ENCODE data around the gene SPSB4.
"Not testable (repeated sequence)": the region's sequence is repeated elsewhere in the genome, so short reads cannot be mapped to it uniquely, and the experiment has no call there.

SPSB4 gene

DNA sequence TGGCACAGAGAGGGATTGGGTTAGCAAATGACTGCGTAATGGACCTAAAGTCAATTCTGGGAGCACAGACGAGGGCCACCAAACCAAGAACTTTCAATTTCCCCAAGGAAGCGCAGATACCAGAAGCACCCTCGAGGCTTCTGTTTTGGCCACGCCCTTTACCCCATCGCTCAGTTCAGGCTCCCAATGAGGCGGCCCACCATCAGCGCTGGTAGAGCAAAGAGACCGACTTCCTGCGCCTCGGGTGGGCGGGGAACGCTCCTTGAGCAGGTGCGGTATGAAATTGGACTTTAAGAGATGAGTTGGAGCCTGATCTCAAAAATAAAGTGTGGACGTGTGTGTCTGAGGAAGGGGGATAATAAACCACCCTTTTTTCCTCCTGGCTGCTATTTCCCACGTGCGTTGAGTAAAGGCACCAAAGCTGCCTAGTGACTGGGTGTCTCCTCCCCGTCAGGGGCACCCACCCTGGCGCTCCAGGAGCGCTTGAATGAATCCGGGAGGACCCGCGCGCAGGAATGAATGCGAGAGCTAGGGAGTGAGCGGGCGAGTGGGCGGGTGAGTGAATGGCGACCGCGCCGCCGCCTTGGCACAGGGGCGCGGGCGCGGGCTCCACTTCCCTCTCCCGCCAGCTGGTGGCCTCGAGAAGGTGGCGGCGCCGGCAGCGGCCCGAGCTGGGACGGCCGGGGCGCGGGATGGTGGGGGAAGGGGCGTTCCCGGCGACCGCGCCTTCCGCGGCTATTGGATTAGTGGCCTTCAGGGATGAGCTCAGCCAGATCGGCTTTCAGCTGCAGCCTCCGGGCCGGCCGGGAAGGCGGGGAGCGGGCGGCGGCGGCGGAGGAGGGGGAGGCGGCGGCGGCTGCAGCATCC, at the start of gene SPSB4:
Gene SPSB4 (plus strand): TSS at position 772 of the 867 bp plus-strand sequence. CDS start 14,758 bp downstream, outside the sequence.
- DNase-seq = no peak

DNA sequence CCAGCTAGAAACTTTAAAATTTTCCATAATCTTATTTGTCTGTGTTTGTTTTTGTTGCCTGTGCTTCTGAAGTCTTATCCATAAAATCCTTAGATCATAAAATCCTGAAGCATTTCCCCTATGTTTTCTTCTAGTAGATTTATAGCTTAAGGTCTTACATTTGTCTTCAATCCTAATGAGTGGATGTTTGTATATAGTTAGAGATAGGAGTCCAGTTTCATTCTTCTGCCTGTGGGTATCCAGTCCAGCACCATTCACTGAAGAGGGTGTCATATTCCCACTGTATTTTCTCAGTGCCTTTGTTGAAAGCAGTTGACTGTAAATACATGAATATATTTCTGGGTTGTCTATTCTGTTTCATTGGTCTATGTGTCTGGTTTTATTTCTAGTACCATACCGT, 44.8 kb upstream of the SPSB4 start:
- no peak for DNase-seq

DNA sequence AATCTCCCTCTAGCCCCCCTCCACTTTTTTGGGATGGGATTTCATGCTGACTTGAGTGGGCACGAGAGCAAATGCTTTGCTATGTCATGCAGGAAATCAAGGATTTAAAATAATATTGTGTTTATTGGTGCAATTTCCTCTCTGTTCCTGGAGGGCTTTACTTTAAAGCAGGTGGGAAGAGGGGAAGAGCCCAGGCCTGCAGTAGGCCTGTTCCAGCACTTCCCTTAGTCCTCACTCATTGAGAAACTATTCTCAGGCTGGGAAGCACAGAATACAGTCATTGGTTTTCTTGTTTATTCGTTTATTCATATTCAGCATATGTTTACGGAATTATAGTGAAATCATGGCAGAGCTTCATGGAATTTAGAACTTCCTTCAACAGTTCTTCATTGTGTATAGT, 41.7 kb upstream of the SPSB4 start:
- DNase-seq = no peak

DNA sequence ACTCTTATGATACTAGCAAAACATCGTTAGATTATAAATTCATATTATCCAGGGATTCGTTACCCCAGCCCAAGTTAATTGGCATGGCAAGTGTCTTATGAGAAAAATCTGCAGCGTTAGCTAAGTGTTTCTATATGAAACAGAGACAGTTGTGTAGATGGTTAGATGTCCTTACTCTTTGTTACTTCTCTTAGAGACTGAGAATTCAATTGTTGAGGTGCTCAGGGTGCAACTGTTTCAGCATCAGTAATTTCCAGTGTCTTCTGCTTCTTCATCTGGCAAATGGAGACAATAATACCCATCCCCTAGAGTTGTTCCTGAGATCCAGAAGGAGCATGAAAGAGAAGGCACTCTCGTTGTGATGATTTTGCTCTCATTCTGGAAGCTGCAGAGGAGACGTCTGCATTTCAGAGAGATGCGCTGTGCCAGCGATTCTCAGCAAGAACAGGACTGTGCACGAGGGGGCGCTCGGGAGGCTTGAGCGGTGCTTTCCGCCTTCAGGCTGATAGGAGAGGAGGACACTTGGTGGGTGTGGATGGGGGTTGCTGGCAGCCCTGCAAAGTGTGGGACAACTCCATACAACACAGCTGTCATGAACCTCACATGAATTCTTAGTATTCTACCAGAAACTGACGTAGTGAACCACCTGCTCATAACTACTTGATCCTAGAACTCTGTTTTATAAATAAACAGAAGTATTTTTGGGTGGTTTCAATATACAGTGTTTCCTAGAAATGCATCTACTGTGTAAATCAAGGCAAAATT, 39.7 kb upstream of the SPSB4 start:
- no peak for DNase-seq

DNA sequence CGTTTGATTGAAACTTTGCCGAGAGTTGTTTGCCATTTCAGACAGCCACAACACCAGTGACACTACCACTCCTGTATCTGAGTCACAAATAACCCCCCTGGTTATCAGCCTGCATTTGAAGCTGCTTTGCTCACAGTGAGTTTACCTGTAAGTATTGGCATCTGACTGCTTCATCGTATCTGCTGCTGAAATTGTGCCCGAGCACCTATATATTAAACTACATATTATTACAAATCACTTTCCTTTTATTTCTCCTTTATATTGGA, 39.2 kb upstream of the SPSB4 start:
- DNase-seq = no peak

DNA sequence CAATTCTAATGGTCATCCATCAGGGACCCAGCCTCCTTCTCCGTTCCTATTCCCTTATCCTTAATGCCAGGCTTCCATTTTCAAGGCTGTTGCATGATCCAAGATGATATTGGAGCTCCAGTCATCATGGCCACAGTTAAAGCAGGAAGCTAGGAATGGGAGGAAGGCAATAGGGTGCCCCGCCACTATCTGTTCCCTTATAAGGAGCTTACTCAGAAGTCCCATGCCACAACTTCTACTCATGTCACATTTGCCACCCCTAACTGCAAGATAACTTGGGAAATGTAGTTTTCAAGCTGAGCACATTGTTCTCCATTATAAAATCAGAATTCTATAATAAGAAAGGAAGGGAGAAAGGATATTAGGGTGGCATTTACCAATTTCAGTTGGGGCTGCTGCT, 38.6 kb upstream of the SPSB4 start:
- DNase-seq = no peak

DNA sequence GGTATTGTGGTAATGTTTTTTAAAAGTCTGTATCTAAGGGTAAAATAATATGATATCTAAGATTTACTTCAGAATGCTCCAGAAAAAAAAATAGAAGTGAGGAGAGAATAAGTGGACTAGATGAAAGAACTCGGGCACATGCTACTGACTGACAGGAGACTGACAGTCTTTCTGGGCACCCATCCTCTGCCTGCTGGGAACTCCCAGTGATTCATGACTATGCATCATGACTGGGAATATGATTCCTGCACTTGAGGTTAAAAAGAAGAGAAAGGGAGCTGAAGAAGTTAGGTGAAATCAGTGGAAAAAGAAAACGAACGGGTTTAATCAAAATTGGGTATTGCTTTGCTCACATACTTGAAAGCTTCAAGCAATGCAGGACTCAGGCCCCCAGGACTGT, 35.7 kb upstream of the SPSB4 start:
- DNase-seq = no peak

DNA sequence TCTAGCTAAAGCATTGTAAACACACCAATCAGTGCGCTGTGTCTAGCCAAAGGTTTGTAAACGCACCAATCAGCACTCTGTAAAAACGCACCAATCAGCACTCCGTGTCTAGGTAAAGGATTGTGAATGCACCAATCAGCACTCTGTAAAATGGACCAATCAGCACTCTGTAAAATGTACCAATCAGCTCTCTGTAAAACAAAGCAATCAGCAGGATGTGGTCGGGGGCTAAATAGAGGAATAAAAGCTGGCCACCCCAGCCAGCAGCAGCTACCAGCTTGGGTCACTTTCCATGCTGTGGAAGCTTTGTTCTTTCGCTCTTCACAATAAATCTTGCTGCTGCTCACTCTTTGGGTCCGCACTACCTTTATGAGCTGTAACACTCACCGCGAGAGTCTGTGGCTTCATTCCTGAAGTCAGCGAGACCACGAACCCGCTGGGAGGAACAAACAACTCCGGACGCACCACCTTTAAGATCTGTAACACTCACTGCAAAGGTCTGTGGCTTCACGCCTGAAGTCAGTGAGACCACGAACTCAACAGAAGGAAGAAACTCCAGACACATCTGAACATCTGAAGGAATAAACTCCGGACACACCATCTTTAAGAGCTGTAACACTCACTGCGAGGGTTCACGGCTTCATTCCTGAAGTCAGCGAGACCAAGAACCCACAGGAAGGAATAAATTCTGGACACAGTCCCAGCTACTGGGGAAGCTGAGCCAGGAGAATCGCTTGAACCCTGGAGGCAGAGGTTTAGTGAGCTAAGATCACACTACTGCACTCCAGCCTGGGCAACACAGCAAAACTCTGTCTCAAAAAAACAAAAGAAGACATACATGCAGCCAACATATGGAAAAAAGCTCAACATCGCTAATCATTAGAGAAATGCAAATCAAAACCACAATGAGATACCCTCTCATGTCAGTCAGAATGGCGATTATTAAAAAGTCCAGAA, 33.5 kb upstream of the SPSB4 start:
- not testable (repeated sequence) for DNase-seq

DNA sequence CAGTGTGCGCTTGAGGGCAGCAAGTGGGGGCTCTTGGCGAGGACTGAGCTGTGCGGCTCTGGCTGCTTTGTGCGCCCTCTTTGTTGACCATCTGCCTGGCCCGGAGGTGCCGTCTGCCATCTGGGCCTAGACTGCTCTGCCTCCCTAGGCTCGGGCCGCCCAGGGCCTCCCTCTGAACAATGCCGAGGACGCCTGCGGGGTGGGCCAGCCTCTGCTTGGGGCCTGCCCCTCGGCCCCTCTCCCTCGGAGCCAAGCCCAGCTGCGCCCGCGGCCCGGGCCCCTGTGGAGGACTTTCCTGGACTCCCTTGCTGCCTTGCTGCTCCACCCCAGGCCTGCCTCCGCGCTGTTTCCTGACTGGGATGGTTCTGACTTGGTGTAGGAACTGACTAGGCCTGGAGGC, 31.9 kb upstream of the SPSB4 start:
- no peak for DNase-seq

DNA sequence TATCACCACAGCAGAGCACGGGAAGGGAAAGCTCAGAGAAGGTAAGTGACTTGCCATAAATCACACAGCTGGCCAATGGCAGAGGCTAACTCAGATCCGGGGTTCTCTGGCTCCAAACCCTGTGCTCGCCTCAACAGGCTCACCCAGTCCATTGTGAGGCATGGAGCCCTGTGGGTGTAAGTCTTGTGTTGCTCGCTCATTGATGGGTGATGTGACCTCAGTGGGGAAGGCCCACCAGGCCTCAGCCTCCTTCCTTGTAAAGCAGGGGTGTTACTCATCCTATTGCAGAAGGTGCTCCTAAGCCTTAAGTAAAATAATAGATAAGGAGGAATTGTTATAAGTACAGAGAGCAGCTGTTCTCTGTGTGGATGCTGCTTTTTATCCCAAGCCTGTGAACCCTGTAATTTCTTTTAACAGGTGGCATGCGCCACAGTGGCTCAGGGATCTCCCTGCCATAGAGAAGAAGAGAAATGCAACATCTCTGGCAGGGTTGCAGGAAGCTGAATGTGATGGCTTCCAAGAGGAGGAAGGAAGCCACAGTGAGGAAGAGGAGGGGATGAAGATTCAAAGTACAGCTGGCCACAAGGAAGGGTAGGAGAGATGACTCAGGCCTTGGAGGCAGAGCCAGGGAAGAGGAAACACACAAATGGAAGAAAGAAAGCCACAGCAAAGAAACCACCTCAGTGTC, 30.9 kb upstream of the SPSB4 start:
- no peak for DNase-seq

DNA sequence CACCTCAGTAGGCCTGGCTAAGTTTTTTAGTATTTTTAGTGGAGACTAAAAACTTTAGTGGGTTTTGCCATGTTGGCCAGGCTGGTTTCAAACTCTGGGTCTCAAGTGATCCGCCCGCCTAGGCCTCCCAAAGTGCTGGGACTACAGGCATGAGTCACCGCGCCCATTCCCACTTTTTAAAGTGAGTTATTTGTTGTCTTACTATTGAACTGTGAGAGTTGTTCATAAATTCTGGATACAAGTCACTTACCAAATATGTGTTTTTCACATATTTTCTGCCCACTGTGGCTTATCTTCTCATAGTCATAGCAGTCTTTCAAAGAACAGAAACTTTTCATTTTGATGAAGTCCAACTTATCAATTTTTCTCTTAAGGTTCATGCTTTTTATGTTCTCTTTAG, 29.9 kb upstream of the SPSB4 start:
- no peak for DNase-seq

DNA sequence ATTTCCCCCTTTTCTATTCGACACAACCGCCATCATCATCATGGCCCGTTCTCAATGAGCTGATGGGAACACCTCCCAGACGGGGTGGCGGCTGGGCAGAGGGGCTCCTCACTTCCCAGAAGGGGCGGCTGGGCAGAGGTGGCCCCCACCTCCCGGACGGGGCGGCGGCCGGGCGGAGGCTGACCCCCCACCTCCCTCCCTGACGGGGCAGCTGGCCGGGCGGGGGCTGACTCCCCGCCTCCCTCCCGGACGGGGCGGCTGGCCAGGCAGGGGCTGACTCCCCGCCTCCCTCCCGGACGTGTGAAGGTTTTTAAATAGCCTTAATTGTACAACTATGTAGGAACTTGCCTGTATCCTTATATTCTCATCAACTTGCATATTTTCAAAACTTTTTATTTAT, 20.9 kb upstream of the SPSB4 start:
- no peak for DNase-seq

DNA sequence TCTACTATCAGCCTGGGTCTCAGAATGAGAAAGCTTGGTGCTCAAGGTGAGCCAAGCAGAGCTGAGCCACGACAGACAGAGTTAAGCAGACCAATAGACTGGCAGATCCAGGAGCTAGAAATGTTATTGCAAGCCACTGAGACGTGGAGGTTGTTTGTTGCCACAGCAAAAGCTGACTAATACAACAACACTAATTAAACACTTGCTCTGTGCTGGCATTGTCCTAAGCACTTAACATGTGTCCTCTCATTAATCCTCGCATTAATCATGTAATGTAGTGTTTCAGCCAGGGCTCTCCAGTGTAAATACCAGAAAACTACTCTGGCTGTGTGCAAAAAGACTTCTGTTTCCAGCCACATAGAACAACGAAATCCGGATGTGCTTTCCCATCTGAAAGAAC, 11.6 kb upstream of the SPSB4 start:
- no peak for DNase-seq

DNA sequence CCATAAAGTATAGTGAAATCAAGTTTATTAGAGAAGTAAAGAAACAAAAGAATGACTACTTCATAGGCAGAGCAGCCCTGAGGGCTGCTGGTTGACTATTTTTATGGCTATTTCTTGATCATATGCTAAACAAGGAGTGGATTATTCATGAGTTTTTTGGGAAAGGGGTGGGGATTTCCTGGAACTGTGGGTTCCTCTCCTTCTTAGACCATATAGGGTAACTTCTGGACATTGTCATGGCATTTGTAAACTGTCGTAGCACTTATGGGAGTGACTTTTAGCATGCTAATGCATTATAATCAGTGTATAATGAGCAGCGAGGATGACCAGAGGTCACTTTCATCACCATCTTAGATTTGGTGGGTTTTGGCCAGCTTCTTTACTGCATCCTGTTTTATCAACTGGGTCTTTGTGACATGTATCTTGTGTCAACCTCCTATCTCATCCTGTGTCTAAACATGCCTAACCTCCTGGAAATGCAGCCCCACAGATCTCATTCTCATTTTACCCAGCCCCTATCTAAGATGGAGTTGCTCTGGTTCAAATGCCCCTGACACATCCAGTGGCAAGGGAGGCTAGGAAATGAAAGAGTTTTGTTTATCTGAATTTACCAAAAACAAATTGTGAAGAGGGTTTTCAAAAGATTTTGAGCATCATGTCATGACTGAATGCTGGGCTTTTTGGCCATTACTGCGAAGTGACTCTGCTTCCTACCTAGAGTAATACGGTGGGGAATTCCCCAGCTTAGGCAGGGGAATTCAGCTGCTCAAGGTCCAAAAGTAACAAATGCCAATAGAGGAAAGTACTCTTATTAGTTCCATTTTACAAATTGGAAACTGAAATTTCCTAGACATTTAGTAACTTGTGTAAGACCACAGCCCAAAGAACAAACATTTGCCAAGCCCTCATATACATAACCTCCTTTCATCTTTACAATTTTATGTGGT, 6.2 kb upstream of the SPSB4 start:
- no peak for DNase-seq

DNA sequence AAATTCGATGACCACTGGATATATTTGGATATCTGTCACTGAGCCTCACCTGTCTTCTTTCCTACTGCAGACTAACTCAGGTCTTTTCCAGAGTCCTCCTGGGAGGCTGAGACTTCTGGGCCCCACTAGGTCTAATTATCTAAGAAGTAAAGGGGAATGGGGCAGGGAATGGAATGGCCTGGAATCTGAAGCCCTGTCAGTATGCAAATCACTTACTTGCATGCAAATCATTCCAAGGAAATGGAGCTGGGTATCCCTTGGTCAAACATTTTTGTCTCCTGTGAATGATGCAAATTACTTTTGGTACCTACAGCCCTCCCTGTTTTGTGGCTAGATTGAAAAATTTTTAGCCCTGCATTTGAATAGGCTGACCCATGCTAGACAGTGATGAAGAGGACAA, 5.3 kb upstream of the SPSB4 start:
- DNase-seq = no peak

DNA sequence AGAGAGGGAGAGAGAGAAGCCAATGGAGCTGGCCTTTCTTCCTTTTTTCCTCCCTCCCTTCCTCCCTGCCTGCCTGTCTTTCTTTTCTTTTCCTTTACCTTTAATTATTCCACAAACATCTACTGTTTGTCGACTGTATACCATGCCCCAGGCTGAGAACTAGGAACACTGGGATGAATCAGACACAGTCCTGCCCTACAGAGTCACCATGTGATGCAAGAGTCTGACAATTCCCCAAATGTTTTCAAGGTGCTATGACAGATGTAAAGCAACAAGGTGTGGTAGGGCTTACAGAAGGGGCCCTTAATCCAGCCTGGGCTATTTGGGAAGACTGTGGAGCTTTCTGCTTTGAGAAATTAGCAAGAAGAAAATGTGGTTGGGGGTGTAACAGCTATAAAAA, 4.0 kb upstream of the SPSB4 start:
- DNase-seq = no peak

DNA sequence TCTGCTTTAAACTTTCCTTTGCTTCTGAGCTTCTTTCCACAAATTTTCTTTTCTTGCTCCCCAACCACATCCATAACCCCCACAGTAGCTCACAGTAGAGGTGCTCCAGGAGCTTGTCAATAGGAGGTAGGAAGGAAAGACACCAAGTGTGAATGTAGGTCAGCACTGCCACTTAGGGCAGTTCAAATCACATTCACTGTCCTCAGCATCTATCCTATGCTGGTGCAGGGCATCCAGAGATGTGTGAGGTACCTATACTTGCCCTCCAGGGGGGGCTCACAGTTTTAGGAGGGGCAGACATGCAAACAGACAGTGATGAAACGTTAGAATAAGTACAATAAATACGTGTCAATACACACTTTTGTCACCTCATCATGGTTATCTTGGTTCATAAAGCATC, 1.5 kb upstream of the SPSB4 start:
- no peak for DNase-seq

DNA sequence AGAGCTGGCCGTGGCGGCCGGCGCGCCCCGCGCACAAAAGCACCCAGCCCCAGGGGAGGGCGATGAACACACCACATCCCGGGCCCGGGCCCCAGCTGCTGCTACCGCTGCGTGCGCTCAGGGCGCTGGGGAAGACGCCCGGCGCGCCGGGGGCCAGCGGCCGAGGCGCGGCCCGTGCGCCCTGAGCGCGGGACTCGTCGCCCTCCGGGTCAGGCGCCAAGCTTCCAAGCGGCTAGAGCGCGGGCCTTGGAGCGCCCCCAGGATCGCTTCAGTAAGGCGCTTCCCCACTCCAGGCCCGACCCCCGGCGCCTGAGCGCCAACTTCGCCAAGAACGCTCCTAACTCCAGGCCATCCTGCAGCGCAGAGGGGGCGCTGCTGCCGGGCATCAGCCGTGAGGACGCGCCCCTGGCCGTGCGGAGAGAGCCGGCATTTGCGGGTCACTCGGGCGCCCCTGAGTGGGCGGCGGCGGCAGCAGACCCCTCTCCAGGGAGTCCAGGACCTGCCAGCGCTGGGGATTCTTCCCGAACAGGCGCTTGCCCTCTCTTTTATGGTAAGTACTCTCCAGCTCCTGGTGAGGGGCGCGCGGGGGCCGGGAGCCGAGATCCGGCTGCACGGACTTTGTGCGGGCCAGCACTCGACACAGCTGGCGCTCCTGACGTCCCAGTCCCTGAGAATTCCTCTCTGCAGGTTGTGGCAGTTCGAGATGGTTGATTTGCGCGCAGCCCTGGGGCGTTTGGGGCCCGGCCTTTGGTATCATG, 475 bp downstream of the SPSB4 start:
- no peak for DNase-seq

DNA sequence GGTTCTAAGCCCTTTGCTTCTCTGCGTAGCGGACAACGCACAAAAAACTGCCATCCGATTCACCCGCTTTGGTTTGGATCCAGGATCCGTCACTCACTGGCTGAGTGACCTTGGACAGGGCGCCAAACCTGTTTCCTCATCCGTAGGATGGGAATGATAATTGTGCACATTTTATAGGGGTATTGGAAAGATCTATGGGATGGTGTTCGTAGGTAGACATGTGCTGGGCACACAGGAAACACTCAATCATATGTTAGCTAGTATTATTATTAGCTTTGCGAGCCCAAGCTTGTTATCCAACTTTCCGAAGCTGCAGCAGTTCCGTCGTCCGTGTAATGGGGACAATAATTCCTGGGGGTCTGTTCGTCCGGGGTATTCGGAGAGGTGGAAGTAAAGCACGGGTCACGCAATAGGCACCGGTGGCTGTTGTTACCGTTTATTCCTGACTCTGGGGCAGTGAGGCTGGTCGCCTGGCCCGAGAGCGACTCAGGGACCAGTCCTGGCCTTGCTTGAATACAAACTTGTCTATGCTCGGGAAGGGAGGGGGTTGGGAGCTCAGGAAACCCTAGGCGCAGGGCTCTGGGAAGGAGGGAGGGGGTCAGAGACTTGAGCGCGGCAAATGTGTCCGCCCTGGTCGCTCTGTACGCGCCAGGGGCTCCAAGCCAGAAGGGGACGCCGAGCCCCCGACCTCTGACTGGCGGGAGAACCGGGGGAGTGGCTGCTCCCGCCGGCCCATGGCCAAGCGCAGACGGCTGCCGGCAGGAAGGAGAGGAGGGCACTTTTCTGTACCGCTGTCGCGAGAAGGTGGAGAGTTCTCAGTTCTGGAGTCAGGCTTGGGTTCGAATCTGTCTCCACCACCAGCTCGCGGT, 1.3 kb downstream of the SPSB4 start:
- no peak for DNase-seq

DNA sequence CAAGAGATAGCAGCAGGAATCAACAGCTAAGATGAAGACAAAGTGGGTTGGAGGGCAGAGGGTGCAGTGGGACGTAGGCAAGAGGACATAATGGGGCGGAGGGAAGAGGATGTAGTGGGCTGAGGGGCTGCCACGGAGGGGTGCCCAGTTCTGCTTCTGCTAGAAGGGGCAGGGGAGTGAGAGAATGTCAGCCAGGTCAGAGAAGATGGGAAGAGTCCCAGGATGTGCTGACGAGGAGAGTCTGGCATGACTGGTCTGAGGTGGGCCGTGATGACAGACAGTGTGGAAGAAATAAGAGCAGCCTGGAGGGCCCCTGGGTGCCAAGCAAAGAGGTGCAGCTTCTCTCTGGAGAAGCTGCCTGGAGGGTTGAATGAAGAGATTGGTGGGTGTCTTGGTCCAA, 4.0 kb downstream of the SPSB4 start:
- DNase-seq = no peak
